HG03103 (cell line): ENCODE results near the gene KRTAP5-6.
"Not testable (repeated sequence)": the region's sequence is repeated elsewhere in the genome, so short reads cannot be mapped to it uniquely, and the experiment has no call there.

Experiments used
- ATAC-seq: cut with Tn5 transposase; IDR thresholded peaks from one replicate; pipeline ENCODE4 v1.9.1; 2021; ENCODE audit warnings: low read depth; ENCODE audit not compliant: unreplicated experiment

Gene KRTAP5-6

GRCh38 chr11:1683216-1683615 is 13.8 kb upstream of the KRTAP5-6 start:
- not testable (repeated sequence) for ATAC-seq

GRCh38 chr11:1683904-1684572 is 13.0 kb upstream of the KRTAP5-6 start:
- not testable (repeated sequence) for ATAC-seq

GRCh38 chr11:1684886-1685874 is 11.8 kb upstream of the KRTAP5-6 start:
- ATAC-seq, result not testable (repeated sequence)

GRCh38 chr11:1686220-1686619 is 10.8 kb upstream of the KRTAP5-6 start:
- not testable (repeated sequence) for ATAC-seq

GRCh38 chr11:1688336-1688947 is 8.6 kb upstream of the KRTAP5-6 start:
- not testable (repeated sequence) for ATAC-seq

- not testable (repeated sequence) for ATAC-seq
Measured at GRCh38 chr11:1689250-1690166, 7.5 kb upstream of the KRTAP5-6 start.

- no peak for ATAC-seq
Measured at GRCh38 chr11:1690167-1691025, 6.6 kb upstream of the KRTAP5-6 start.

GRCh38 chr11:1691026-1691877 is 5.7 kb upstream of the KRTAP5-6 start:
- ATAC-seq, result no peak

GRCh38 chr11:1691878-1692707 is 4.9 kb upstream of the KRTAP5-6 start:
- no peak for ATAC-seq

- no peak for ATAC-seq
Measured at GRCh38 chr11:1692708-1693326, 4.2 kb upstream of the KRTAP5-6 start.

- ATAC-seq, result no peak
Measured at GRCh38 chr11:1693327-1694063, 3.5 kb upstream of the KRTAP5-6 start.

- ATAC-seq, result no peak
Measured at GRCh38 chr11:1694064-1694845, 2.7 kb upstream of the KRTAP5-6 start.

- ATAC-seq, result no peak
Measured at GRCh38 chr11:1694846-1695547, 2.0 kb upstream of the KRTAP5-6 start.

GRCh38 chr11:1695548-1696108 is 1.4 kb upstream of the KRTAP5-6 start:
- no peak for ATAC-seq

GRCh38 chr11:1699771-1700170 is 2.8 kb downstream of the KRTAP5-6 start:
- no peak for ATAC-seq
